22Rv1 (cell line): Measurements from ENCODE around the gene ANGEL1.

Experiments used
- H3K27ac ChIP-seq: fragments of 450-650 bp; 2 replicates; pipeline ENCODE4 v1.5.1; 2017
- ZFX ChIP-seq: fragments of 450-650 bp; IDR thresholded peaks from 2 replicates; pipeline ENCODE4 v1.6.1; 2017; ENCODE audit warnings: antibody characterized with exemption, borderline replicate concordance
- TF ChIP-seq, protein P1 (sequence below): fragments of 450-650 bp; IDR thresholded peaks from 2 replicates; pipeline ENCODE4 v1.5.1; 2017; ENCODE audit warnings: mild to moderate bottlenecking

ANGEL1 gene

DNA sequence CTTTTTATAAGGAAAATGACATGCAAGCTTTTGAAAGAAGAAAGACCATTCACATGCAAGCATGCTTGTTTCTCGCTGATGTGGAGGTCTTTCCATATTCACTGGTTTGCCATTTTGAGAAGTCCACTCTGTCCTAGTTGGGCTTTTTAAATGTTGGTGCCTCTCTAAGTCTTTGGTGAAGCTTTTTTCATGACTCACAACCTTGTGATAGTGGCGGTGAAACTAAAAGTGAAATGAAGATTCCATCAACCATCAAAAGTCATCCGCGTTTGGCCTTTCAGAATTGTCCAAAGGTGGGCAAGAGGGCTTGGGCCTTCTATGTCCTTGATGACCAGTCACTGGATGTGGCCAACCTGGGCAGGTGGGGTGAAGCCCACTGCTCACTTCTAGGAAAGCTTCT is 17.9 kb upstream of the ANGEL1 start:
- no peak for TF ChIP-seq ZFX
- TF ChIP-seq, protein P1, sequence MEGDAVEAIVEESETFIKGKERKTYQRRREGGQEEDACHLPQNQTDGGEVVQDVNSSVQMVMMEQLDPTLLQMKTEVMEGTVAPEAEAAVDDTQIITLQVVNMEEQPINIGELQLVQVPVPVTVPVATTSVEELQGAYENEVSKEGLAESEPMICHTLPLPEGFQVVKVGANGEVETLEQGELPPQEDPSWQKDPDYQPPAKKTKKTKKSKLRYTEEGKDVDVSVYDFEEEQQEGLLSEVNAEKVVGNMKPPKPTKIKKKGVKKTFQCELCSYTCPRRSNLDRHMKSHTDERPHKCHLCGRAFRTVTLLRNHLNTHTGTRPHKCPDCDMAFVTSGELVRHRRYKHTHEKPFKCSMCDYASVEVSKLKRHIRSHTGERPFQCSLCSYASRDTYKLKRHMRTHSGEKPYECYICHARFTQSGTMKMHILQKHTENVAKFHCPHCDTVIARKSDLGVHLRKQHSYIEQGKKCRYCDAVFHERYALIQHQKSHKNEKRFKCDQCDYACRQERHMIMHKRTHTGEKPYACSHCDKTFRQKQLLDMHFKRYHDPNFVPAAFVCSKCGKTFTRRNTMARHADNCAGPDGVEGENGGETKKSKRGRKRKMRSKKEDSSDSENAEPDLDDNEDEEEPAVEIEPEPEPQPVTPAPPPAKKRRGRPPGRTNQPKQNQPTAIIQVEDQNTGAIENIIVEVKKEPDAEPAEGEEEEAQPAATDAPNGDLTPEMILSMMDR: no peak
- no peak overlapping the region for H3K27ac ChIP-seq

DNA sequence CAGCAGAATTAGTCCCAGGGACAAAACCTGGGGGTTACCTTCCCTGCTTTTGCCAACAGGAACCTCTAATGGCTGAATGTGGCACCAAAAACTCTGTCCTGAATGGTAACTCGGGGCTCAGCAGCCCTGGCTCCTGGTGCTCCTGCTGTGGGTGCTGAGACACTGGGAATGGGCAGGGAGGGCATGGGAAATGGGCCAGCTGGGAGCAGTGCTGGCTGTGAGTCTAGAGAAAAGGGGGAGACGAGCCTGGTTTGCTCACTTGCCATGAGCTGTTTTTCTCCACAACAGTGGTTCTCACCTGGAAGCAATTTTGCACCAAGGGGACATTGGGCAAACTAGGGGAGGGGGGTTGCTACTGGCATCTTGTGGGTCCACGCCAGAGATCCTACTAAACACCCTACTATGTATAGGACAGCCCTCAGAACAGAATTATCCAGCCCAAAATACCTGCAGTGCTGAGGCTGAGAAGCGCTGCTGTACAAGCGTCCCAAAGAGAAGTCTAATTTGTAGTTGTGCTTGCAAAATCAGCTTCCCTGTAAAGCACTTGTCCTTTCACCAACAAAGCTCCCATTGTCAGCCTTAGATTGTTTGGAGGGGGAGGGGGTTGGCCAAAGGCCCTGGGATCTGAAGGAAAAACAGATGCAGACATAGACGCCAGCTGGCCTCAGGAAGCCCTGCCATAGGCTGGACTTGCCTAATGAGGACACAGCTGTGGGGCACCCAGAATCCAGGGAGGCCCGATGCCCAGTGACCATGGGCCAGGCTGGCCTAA is 17.2 kb upstream of the ANGEL1 start:
- no peak overlapping the region for H3K27ac ChIP-seq
- TF ChIP-seq ZFX: no peak
- TF ChIP-seq, protein P1: no peak

DNA sequence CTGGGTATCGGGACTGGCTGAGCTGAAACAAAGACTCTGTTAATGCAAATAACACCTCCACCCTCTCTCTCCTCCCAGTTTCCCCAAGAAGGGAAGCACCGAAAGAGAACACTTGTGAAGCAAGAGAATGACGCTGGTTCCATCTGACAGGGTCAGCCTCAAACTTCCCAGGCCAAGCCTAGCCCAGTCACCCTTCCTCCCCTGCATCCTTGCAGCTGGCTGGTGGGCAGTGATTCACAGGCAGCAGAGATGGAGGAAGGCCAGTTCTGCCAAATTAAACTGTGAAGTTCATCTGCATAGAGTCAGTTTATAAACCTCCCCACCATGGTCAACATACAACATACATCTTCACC is 16.3 kb upstream of the ANGEL1 start:
- TF ChIP-seq, protein P1: no peak
- no peak for TF ChIP-seq ZFX
- no peak overlapping the region for H3K27ac ChIP-seq

DNA sequence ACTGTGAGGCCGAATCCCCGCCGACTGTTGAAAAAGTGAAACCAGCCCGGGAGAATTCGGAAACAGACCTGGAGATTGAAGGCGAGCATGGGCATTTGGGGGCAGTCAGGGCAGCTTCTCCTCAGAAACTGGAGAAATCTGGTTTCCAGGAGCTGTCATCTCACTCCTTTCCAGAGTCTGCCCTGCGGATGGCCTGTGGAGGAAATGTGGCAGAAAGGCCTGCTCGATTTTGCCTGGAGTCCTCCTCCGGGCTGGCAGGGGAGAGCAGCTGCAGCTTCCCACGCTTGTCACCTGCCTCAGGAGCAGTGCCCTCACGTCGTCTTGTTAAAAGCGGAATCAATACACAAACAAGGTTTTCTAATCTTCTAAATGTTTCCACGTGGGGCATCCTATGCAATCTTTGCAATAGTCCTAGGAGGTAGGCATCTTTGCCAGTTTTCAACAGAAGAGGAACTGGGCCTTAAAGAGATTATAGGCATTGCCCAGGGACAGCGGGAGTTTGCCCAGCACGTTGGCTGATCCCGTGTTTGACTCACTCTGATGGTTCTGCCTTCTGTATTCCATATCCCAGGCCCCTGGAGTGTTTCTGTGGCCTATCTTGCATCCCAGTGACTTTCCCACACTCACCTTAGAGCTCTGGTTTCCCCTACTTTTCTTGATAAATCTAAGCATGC is 15.8 kb upstream of the ANGEL1 start:
- H3K27ac ChIP-seq: no peak overlapping the region

DNA sequence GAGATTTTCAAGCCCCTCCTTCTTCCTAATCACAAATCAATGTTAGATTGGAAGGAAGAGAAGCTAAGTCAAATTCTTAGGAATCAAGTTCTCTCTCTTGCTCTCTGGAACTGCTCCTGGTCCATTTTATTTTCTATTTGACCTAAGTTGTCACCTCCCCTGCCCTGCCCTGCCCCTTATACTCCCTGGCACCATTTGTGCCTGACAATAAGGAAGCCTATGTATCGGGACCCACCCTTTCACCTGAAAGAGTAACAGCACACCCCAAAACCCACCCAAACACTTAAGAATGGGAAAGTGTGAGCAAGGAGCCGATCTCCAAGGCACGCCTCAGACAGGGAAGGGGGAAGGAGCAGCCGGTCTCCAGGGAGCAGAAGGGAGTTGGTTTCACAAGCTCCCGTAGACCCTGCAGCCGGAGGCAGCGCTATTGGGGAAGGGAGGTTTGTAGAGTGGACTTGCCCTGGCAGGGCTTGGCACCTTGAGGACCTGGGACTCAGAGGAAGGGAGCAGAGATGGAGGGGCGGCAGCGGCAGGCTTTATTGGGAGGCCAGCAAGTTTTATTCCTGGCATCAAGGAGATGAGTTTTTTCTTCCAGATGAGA is 15.1 kb upstream of the ANGEL1 start:
- TF ChIP-seq ZFX: no peak
- TF ChIP-seq, protein P1: no peak
- H3K27ac ChIP-seq: no peak overlapping the region

More for the DNA sequence above, 15.8 kb upstream of the ANGEL1 start:
- TF ChIP-seq, protein P1: no peak
- TF ChIP-seq ZFX: no peak

DNA sequence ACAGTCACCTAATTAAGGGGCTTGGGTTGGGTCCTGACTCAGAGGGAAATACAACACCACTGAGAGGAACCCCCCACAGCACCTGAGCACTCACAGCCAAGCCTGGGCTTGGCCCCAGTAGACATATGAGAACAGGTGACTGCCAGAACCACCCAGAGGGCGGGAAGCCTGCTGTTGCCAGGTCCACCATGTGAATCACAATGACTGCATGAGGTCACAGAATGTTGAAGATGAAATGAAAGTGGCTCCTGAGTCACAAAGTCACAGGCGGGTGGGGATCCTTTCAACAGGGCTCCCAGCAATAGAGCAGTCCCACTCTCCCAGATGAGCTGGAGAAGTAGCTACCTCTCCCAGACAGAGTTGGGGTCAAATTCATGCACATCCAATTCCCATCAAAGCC is 13.4 kb upstream of the ANGEL1 start, which contains the start of gene LRRC74A:
Gene LRRC74A, plus strand, starts transcription at position 287 of the 400 bp plus-strand sequence. CDS start 290 bp downstream, outside the sequence.
- H3K27ac ChIP-seq: no peak within 1 kb of the TSS
- TF ChIP-seq, protein P1: no peak
- no peak for TF ChIP-seq ZFX

DNA sequence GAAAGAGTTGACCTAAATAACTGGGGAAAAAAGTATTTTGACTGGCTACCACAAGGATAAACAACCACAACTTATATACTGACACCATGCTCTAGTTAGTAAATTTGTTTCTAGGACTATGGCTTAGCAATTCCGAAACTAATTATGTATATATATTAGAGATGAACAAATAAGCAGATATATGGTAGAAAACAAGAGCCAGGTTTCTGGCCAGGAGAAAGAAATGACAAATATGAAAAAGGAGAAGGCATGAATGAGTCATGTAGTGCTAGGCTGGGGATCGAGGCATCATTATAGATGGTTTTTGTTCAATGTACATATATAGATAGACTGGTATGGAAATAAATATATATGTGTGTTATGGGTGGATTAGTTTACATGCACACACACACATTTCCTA is 8.0 kb upstream of the ANGEL1 start:
- no peak overlapping the region for H3K27ac ChIP-seq
- no peak for TF ChIP-seq ZFX
- TF ChIP-seq, protein P1: no peak
